Gastroesophageal sphincter (tissue), 3 donors: ENCODE measurements around the gene KL.

Experiments used
- POLR2A ChIP-seq, 2 donors: fragments of 450-650 bp; IDR thresholded peaks; one replicate each; pipeline ENCODE4 v1.6.1; 2017; ENCODE audit warnings: antibody characterized with exemption in 2 of 2, mild to moderate bottlenecking in 2 of 2, moderate library complexity in 1 of 2
- POLR2AphosphoS5 ChIP-seq: sonication (generic); formaldehyde crosslinking; IDR thresholded peaks from one replicate; pipeline ENCODE4 v1.6.1; 2017; ENCODE audit warnings: antibody characterized with exemption
- TF ChIP-seq, protein P1 (sequence below), 4 experiments: fragments of 200-600 bp in 2 of 4; fragments of 450-650 bp in 2 of 4; sonication (generic) in 1 of 4; IDR thresholded peaks; one replicate each; pipeline ENCODE4 v1.5.1; 2017 to 2019; ENCODE audit warnings: antibody characterized with exemption in 4 of 4, mild to moderate bottlenecking in 2 of 4, moderate library complexity in 2 of 4

GRCh38 chr13:32989942-32990341, 26.3 kb upstream of the KL start:
- TF ChIP-seq POLR2A (IDR thresholded peaks at IDR 0.05) = no peak
- TF ChIP-seq POLR2AphosphoS5 = no peak
- TF ChIP-seq, protein P1, sequence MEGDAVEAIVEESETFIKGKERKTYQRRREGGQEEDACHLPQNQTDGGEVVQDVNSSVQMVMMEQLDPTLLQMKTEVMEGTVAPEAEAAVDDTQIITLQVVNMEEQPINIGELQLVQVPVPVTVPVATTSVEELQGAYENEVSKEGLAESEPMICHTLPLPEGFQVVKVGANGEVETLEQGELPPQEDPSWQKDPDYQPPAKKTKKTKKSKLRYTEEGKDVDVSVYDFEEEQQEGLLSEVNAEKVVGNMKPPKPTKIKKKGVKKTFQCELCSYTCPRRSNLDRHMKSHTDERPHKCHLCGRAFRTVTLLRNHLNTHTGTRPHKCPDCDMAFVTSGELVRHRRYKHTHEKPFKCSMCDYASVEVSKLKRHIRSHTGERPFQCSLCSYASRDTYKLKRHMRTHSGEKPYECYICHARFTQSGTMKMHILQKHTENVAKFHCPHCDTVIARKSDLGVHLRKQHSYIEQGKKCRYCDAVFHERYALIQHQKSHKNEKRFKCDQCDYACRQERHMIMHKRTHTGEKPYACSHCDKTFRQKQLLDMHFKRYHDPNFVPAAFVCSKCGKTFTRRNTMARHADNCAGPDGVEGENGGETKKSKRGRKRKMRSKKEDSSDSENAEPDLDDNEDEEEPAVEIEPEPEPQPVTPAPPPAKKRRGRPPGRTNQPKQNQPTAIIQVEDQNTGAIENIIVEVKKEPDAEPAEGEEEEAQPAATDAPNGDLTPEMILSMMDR (IDR thresholded peaks at IDR 0.05) = no peak
